HepG2 (cell line): ENCODE results near the gene ZNF607. TPM values are rescaled to one million over a fixed set of nuclear protein-coding genes. Genes with fewer than 3 reads are reported as not detected.

Source experiments
- ARID4A ChIP-seq: sonication (generic); formaldehyde crosslinking; IDR thresholded peaks from 2 replicates; pipeline ENCODE4 v1.5.0; 2020; ENCODE audit warnings: mild to moderate bottlenecking, missing genetic modification reagents, borderline replicate concordance
- BCLAF1 ChIP-seq: fragments of 450-650 bp; IDR thresholded peaks from 2 replicates; pipeline ENCODE4 v1.6.1; 2017; ENCODE audit warnings: mild to moderate bottlenecking
- CBX5 ChIP-seq: sonication (generic); formaldehyde crosslinking; IDR thresholded peaks from 2 replicates; pipeline ENCODE4 v1.4.0; 2020; ENCODE audit warnings: missing genetic modification reagents, borderline replicate concordance
- HBP1 ChIP-seq: IDR thresholded peaks from 2 replicates; pipeline ENCODE4 v1.6.1; 2016; ENCODE audit warnings: low read depth, control low read depth
- SMAD1 ChIP-seq: sonication (generic); formaldehyde crosslinking; IDR thresholded peaks from 2 replicates; pipeline ENCODE4 v1.4.0; 2020; ENCODE audit warnings: missing genetic modification reagents, low read depth, mild to moderate bottlenecking, borderline replicate concordance
- USF2 ChIP-seq, 2 experiments: sonication (generic) in 1 of 2; formaldehyde crosslinking in 1 of 2; IDR thresholded peaks; 2 replicates each; pipeline versions ENCODE4 v1.5.1 to v1.6.1; 2011 to 2020; ENCODE audit warnings: borderline replicate concordance in 1 of 2, low read depth in 1 of 2, low read length in 1 of 2, mild to moderate bottlenecking in 1 of 2, missing genetic modification reagents in 1 of 2, moderate library complexity in 1 of 2
- ZBTB34 ChIP-seq: sonication (generic); formaldehyde crosslinking; IDR thresholded peaks from 2 replicates; pipeline ENCODE4 v1.8.0; 2022; ENCODE audit warnings: mild to moderate bottlenecking, missing genetic modification reagents
- ZMYM2 ChIP-seq: sonication (generic); formaldehyde crosslinking; IDR thresholded peaks from 2 replicates; pipeline ENCODE4 v1.8.0; 2022; ENCODE audit warnings: mild to moderate bottlenecking, missing genetic modification reagents
- ZNF280B ChIP-seq: sonication (generic); formaldehyde crosslinking; IDR thresholded peaks from 2 replicates; pipeline ENCODE4 v1.5.0; 2020; ENCODE audit warnings: missing genetic modification reagents, mild to moderate bottlenecking, borderline replicate concordance
- ZNF563 ChIP-seq: sonication (generic); formaldehyde crosslinking; IDR thresholded peaks from 2 replicates; pipeline ENCODE4 v1.8.0; 2022; ENCODE audit warnings: mild to moderate bottlenecking, moderate library complexity, missing genetic modification reagents
- ZNF564 ChIP-seq: sonication (generic); formaldehyde crosslinking; IDR thresholded peaks from 2 replicates; pipeline ENCODE4 v1.8.1; 2023; ENCODE audit warnings: mild to moderate bottlenecking, missing genetic modification reagents
- polyA plus RNA-seq, 8 experiments: library from polyadenylated mRNA; depleted of rRNA in 3 of 8; stranded (reverse) in 7 of 8; unstranded in 1 of 8; fragments of >200 nt; fragmentation: Illumina TruSeq in 4 of 8; extraction: Trizol in 4 of 8; gene quantifications; 2 replicates each; pipeline versions ENCODE4 v1.2.1 to v1.2.3, GENCODE V29; 2011 to 2016; ENCODE audit warnings: low read depth in 4 of 8, missing spikeins in 1 of 8, mixed read lengths in 1 of 8; ENCODE audit not compliant: insufficient read depth in 1 of 8
- total RNA-seq, 5 experiments: library from RNA; depleted of rRNA; stranded (reverse); fragments of >200 nt; fragmentation: Illumina TruSeq; extraction: Trizol; gene quantifications; 2 replicates each; pipeline ENCODE4 v1.2.3, GENCODE V29; 2016; ENCODE audit warnings: low read depth in 1 of 5

The ZNF607 gene
- total and polyA plus RNA-seq, 2 of the 13 experiments (the other 11 are each of a cell fraction or from before 2014, with no cell fraction given), result 3.8 to 8.3 TPM

GRCh38 chr19:37654629-37655300 is 64.8 kb downstream of the ZNF607 start (continued):
- TF ChIP-seq HBP1 (CRISPR knock-in tag) (no peak), ZNF563 (0 out of 2 replicates have a peak, but pooled peaks have one; percentile 48), BCLAF1 (no peak), ZMYM2 (CRISPR knock-in tag) (0 out of 2 replicates have a peak, but pooled peaks have one; percentile 64), USF2 (IDR thresholded peaks at IDR 0.05; ENCODE audit: low read depth, low read length) (no peak), USF2 (CRISPR knock-in tag; IDR thresholded peaks at IDR 0.05; ENCODE audit: borderline replicate concordance) (no peak), CBX5 (CRISPR knock-in tag) (no peak), ZNF564 (CRISPR knock-in tag) (no peak), ZBTB34 (CRISPR knock-in tag) (0 out of 2 replicates have a peak, but pooled peaks have one; percentile 37), ZNF280B (CRISPR knock-in tag) (peak; percentile 57; the same call in 1 of the 2 replicates), SMAD1 (CRISPR knock-in tag) (no peak), ARID4A (peak; percentile 49; the same call in 1 of the 2 replicates)
